ENCODE measurements around the gene CMC1. TPM values are rescaled to one million over a fixed set of nuclear protein-coding genes. Genes with fewer than 3 reads are reported as not detected.

CMC1 gene
- 11.7 TPM for total RNA-seq

DNA sequence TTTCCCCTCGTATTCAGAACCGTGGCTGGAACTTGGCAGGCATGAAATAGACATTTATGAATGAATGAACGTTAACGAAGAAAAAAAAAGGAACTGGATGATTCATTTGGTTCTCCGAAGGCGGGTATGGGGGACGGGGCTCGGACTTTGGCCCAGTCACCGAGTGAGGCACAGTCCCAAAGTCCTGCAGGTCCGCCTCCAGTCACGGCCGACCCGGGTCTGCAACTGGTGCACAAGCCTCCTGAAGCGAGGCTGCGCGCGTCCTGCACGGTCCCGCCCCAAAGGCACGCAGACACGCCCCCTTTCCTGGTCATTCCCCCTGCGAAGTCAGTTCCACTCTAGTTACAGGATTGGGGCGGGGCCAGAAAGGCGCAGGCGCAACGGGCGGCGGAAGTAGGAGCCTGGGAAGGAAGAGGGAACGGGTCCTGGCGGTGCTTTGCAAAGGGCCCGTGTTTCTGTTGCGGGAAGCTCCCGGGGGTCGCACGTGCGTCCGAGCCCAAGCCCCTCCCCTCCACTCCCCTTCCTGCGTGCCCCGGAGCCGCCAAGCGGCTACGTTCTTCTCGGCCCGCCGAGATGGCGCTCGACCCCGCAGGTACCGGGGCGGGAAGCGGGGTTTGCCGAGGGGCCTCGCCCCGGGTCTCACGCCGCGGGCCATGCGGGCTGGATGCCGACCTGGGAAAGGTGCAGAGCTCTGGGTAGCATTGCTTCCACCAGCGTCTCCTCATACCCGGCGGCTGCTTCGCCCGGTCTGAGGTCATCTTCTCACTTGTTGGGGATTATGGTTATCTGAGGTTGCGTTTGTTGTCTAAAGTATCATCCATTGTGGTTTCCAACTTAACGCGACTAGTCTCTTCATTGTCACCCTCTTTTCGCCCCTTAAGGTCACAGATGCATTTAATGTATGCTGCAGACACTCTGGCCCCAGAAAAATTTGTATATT lies at the start of gene CMC1:
Gene CMC1, plus strand, starts transcription at position 399 of the 940 bp plus-strand sequence. Its CDS starts 175 bp downstream, at position 574.

GRCh38 chr3:28348629-28349468 lies 107.4 kb downstream of the CMC1 start, which contains the start of the genes AZI2 and ZCWPW2:
Gene AZI2, minus strand, starts transcription at chr3:28348824. Its CDS starts 8,207 bp downstream, at chr3:28340617.
Gene ZCWPW2, plus strand, starts transcription at chr3:28348721. Its CDS starts 64,348 bp downstream, at chr3:28413069.

Other genes starting within 250 kb of the CMC1 start
- gene ZCWPW2, start 107.1 kb downstream of the CMC1 start, total RNA-seq, result 2.6 TPM
- gene AZI2, start 107.2 kb downstream of the CMC1 start, total RNA-seq, result 121 TPM

Data from camera-type eye (tissue), 1 donor.